H9 (cell line): ENCODE data around the gene C8G. TPM values are rescaled to one million over a fixed set of nuclear protein-coding genes. Genes with fewer than 3 reads are reported as not detected.

Source experiments
- DNase-seq: peaks from one replicate; pipeline ENCODE4 v3.0.0-alpha.2; 2017
- H2AFZ ChIP-seq: one replicate; pipeline ENCODE4 v1.6.1; 2013; ENCODE audit warnings: mild to moderate bottlenecking, low read length, control low read depth, moderate library complexity
- H2AK5ac ChIP-seq: 2 replicates; pipeline ENCODE4 v1.6.1; 2013; ENCODE audit warnings: low read length, control low read depth, mixed read lengths; ENCODE audit not compliant: insufficient read length
- H2BK120ac ChIP-seq: one replicate; pipeline ENCODE4 v1.6.1; 2013; ENCODE audit warnings: low read depth, mild to moderate bottlenecking, low read length, control low read depth, inconsistent platforms; ENCODE audit not compliant: poor library complexity, severe bottlenecking
- H2BK12ac ChIP-seq: 2 replicates; pipeline ENCODE4 v1.6.1; 2013; ENCODE audit warnings: low read length, control low read depth, mixed read lengths, low read depth; ENCODE audit not compliant: insufficient read length
- H2BK15ac ChIP-seq: 2 replicates; pipeline ENCODE4 v1.6.1; 2013; ENCODE audit warnings: low read depth, low read length, control low read depth
- H2BK20ac ChIP-seq: one replicate; pipeline ENCODE4 v1.6.1; 2013; ENCODE audit warnings: low read depth, mild to moderate bottlenecking, low read length, control low read depth, inconsistent platforms; ENCODE audit not compliant: poor library complexity, severe bottlenecking
- H2BK5ac ChIP-seq: 2 replicates; pipeline ENCODE4 v1.6.1; 2013; ENCODE audit warnings: low read length, control low read depth, mixed read lengths; ENCODE audit not compliant: insufficient read length
- H3K14ac ChIP-seq: 2 replicates; pipeline ENCODE4 v1.6.1; 2013; ENCODE audit warnings: low read length, control low read depth; ENCODE audit not compliant: insufficient read depth
- H3K18ac ChIP-seq: 2 replicates; pipeline ENCODE4 v1.6.1; 2013; ENCODE audit warnings: low read depth, mild to moderate bottlenecking, mixed read lengths, low read length, control low read depth; ENCODE audit not compliant: insufficient read length
- H3K23ac ChIP-seq: 2 replicates; pipeline ENCODE4 v1.6.1; 2013; ENCODE audit warnings: low read length, control low read depth, mixed read lengths, low read depth; ENCODE audit not compliant: insufficient read length
- H3K23me2 ChIP-seq: 2 replicates; pipeline ENCODE4 v1.6.1; 2013; ENCODE audit warnings: low read depth, mild to moderate bottlenecking, mixed read lengths, low read length, control low read depth; ENCODE audit not compliant: insufficient read length, poor library complexity, severe bottlenecking
- H3K27ac ChIP-seq: 2 replicates; pipeline ENCODE4 v1.5.1; 2013; ENCODE audit warnings: low read length, control low read depth, mixed read lengths, low read depth; ENCODE audit not compliant: insufficient read length
- H3K27me3 ChIP-seq: 2 replicates; pipeline ENCODE4 v1.6.1; 2013; ENCODE audit warnings: low read length, control low read depth, inconsistent platforms; ENCODE audit not compliant: insufficient read depth
- H3K4ac ChIP-seq: 2 replicates; pipeline ENCODE4 v1.6.1; 2013; ENCODE audit warnings: low read depth, mild to moderate bottlenecking, control low read depth, inconsistent platforms, low read length, moderate library complexity
- H3K4me1 ChIP-seq: 2 replicates; pipeline ENCODE4 v1.6.1; 2013; ENCODE audit warnings: low read length, control low read depth, inconsistent platforms; ENCODE audit not compliant: insufficient read depth
- H3K4me2 ChIP-seq: 2 replicates; pipeline ENCODE4 v1.6.1; 2013; ENCODE audit warnings: low read length, control low read depth, mixed read lengths; ENCODE audit not compliant: insufficient read length, insufficient read depth
- H3K56ac ChIP-seq: 2 replicates; pipeline ENCODE4 v1.6.1; 2013; ENCODE audit warnings: low read depth, mild to moderate bottlenecking, mixed read lengths, low read length, control low read depth; ENCODE audit not compliant: insufficient read length
- H3K79me1 ChIP-seq: 2 replicates; pipeline ENCODE4 v1.6.1; 2013; ENCODE audit warnings: low read depth, mild to moderate bottlenecking, moderate library complexity, low read length, control low read depth, inconsistent platforms; ENCODE audit not compliant: insufficient read depth, poor library complexity, severe bottlenecking
- H3K79me2 ChIP-seq: 2 replicates; pipeline ENCODE4 v1.6.1; 2013; ENCODE audit warnings: low read length, control low read depth, inconsistent platforms; ENCODE audit not compliant: insufficient read depth
- H3K9ac ChIP-seq: 2 replicates; pipeline ENCODE4 v1.6.1; 2013; ENCODE audit warnings: low read length, control low read depth, mixed read lengths; ENCODE audit not compliant: insufficient read length; ENCODE audit errors: extremely low read depth
- H3K9me3 ChIP-seq: one replicate; pipeline ENCODE4 v1.6.1; 2013; ENCODE audit warnings: low read depth, low read length, inconsistent platforms; ENCODE audit not compliant: control insufficient read depth
- H3T11ph ChIP-seq: one replicate; pipeline ENCODE4 v1.6.1; 2013; ENCODE audit warnings: mild to moderate bottlenecking, low read length, control low read depth, inconsistent platforms
- H4K20me1 ChIP-seq: one replicate; pipeline ENCODE4 v1.6.1; 2013; ENCODE audit not compliant: control insufficient read depth, insufficient read length, insufficient read depth
- H4K5ac ChIP-seq: 2 replicates; pipeline ENCODE4 v1.6.1; 2013; ENCODE audit warnings: low read depth, mild to moderate bottlenecking, mixed read lengths, low read length, control low read depth; ENCODE audit not compliant: insufficient read length
- H4K8ac ChIP-seq: replicated peaks from 2 replicates; pipeline ENCODE4 v1.6.1; 2013; ENCODE audit warnings: low read length, control low read depth, mixed read lengths, low read depth; ENCODE audit not compliant: insufficient read length
- H4K91ac ChIP-seq: 2 replicates; pipeline ENCODE4 v1.6.1; 2013; ENCODE audit warnings: low read depth, mild to moderate bottlenecking, moderate library complexity, mixed read lengths, low read length, control low read depth; ENCODE audit not compliant: insufficient read length
- H3K27ac Mint-ChIP-seq, 3 experiments: 2 replicates in 2 of 3; 3 replicates in 1 of 3; pipeline ENCODE4 v1.8.0; 2020 to 2021; ENCODE audit warnings: mixed read lengths in 3 of 3, mild to moderate bottlenecking in 1 of 3, moderate library complexity in 1 of 3
- H3K27me3 Mint-ChIP-seq: 2 replicates; pipeline ENCODE4 v1.8.0; 2021; ENCODE audit warnings: low read depth, mild to moderate bottlenecking, moderate library complexity, mixed read lengths
- H3K36me3 Mint-ChIP-seq, 3 experiments: 2 replicates in 2 of 3; 3 replicates in 1 of 3; pipeline ENCODE4 v1.8.0; 2020 to 2021; ENCODE audit warnings: low read depth in 3 of 3, mixed read lengths in 3 of 3; ENCODE audit not compliant: insufficient read depth in 1 of 3
- H3K4me1 Mint-ChIP-seq, 2 experiments: 2 replicates each; pipeline ENCODE4 v1.8.0; 2020; ENCODE audit warnings: mixed read lengths in 2 of 2
- H3K4me3 Mint-ChIP-seq, 2 experiments: 2 replicates in 1 of 2; 3 replicates in 1 of 2; pipeline ENCODE4 v1.8.0; 2020 to 2021; ENCODE audit warnings: mild to moderate bottlenecking in 2 of 2, mixed read lengths in 2 of 2, moderate library complexity in 1 of 2
- H3K9me3 Mint-ChIP-seq, 2 experiments: 2 replicates in 1 of 2; 3 replicates in 1 of 2; pipeline ENCODE4 v1.8.0; 2020; ENCODE audit warnings: mild to moderate bottlenecking in 2 of 2, mixed read lengths in 2 of 2, moderate library complexity in 1 of 2
- whole genome bisulfite sequencing: extraction: QIAGEN DNeasy Blood & Tissue Kit; methylation state at CpG from one replicate; pipeline ENCODE4 v1.1.7; 2013; ENCODE audit warnings: missing lambda C conversion rate, low lambda C conversion rate, mixed read lengths; ENCODE audit not compliant: insufficient read length; ENCODE audit errors: extremely low coverage; 5-methylcytosine and 5-hydroxymethylcytosine counted together
- total RNA-seq: library from RNA; stranded (reverse); gene quantifications from 2 replicates; pipeline ENCODE4 v1.2.1, GENCODE V29; 2021
- TF ChIP-seq, protein P1 (sequence below): fragments of 200-600 bp; sonication (generic); conservative IDR thresholded peaks from 3 replicates; pipeline ENCODE4 v1.8.0; 2021; ENCODE audit warnings: antibody characterized with exemption, mild to moderate bottlenecking

Gene C8G
- total RNA-seq, 1 experiment from 2014 or later: 0.96 TPM

DNA sequence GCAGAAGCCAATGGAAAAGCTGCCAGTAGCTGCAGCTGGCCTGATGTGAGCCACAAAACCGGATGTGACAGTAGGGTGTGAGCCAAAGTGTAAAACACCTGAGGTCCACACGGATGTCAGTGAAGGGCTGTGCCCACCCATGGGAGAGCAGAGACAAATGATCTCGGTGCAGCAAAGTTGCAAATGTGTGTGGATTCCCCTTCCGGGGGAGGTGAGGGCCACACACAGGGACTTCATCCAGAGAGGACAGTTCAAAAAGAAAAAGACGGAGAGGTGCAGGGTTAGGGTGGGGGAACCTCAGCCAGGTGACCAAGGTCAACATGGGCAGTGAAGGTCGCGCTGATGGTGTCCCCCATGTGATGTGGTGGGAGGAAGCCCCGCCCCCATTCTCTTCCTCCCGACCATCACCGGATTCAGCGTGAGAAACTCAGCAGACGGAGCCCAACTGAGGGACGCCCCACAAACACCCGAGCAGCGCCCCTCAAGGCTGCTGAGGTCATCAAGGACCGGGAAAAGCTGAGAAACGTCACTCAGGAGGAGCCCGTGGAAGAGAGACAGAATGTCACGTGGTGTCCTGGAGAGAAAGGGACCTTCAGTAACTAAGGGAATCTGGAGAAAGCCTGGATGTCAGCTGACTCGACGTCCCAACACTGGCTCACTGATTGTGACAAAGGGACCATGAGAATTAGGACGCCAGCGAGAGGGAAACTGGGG is 20.9 kb downstream of the C8G start:
- H3K27ac ChIP-seq: no peak overlapping the region
- no peak overlapping the region for H2BK120ac ChIP-seq
- no peak overlapping the region for H2BK20ac ChIP-seq
- H3K79me2 ChIP-seq: no peaks in the 10 kb centered on the region
- Mint-ChIP-seq H3K27ac (peak overlapping the region in 2 of 3 experiments; percentile 41 to 66; a peak in 2 of 7 replicates), H3K27me3 (peaks cover 16% of the 10 kb centered on the region), H3K4me3 (no peak overlapping the region), H3K9me3 (no peaks in the 10 kb centered on the region), H3K4me1 (peaks cover 7 to 12% of the 10 kb centered on the region in 2 experiments), H3K36me3 (no peaks in the 10 kb centered on the region)
- no peak for DNase-seq
- H4K8ac ChIP-seq: no peak overlapping the region
- H3K23ac ChIP-seq: no peak overlapping the region
- no peak overlapping the region for H3K4ac ChIP-seq
- H2AFZ ChIP-seq: peak overlapping the region; percentile 43
- no CpG with 5 or more reads among the region's 23 CpGs for WGBS
- no peak overlapping the region for H2BK5ac ChIP-seq
- H3T11ph ChIP-seq: no peak overlapping the region
- H4K20me1 ChIP-seq: no peaks in the 10 kb centered on the region
- no peak overlapping the region for H3K56ac ChIP-seq
- H3K9ac ChIP-seq: no peak overlapping the region
- no peak overlapping the region for H3K14ac ChIP-seq
- H2BK12ac ChIP-seq: no peak overlapping the region
- no peaks in the 10 kb centered on the region for H3K79me1 ChIP-seq
- H2BK15ac ChIP-seq: no peak overlapping the region
- peaks cover 2% of the 10 kb centered on the region; the same call in 1 of the 2 replicates for H3K4me1 ChIP-seq
- TF ChIP-seq, protein P1, sequence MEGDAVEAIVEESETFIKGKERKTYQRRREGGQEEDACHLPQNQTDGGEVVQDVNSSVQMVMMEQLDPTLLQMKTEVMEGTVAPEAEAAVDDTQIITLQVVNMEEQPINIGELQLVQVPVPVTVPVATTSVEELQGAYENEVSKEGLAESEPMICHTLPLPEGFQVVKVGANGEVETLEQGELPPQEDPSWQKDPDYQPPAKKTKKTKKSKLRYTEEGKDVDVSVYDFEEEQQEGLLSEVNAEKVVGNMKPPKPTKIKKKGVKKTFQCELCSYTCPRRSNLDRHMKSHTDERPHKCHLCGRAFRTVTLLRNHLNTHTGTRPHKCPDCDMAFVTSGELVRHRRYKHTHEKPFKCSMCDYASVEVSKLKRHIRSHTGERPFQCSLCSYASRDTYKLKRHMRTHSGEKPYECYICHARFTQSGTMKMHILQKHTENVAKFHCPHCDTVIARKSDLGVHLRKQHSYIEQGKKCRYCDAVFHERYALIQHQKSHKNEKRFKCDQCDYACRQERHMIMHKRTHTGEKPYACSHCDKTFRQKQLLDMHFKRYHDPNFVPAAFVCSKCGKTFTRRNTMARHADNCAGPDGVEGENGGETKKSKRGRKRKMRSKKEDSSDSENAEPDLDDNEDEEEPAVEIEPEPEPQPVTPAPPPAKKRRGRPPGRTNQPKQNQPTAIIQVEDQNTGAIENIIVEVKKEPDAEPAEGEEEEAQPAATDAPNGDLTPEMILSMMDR: no peak
- peak overlapping the region; percentile 20 for H3K4me2 ChIP-seq
- no peaks in the 10 kb centered on the region for H3K23me2 ChIP-seq
- no peaks in the 10 kb centered on the region for H3K27me3 ChIP-seq
- H4K5ac ChIP-seq: no peak overlapping the region
- H2AK5ac ChIP-seq: no peak overlapping the region
- H3K18ac ChIP-seq: no peak overlapping the region
- H4K91ac ChIP-seq: no peak overlapping the region
- no peaks in the 10 kb centered on the region for H3K9me3 ChIP-seq
